PC-9 (cell line): ENCODE results near the gene SORCS2. TPM values are rescaled to one million over a fixed set of nuclear protein-coding genes. Genes with fewer than 3 reads are reported as not detected.

Source experiments
- BruUV-seq: library from RNA; stranded (reverse); fragments of 400-500 nt; replicated peaks from 2 replicates; lab custom pipeline; 2021; lab: Mats Ljungman, UMichigan
- CTCF ChIA-PET: fragments of 300-600 bp; sonication (Branson Sonifier 250); formaldehyde crosslinking; loops from one replicate; lab custom pipeline; 2022; ENCODE audit warnings: antibody characterized with exemption; lab: Charles Lee
- POLR2A ChIA-PET: fragments of 300-600 bp; sonication (Branson Sonifier 250); formaldehyde crosslinking; loops from one replicate; lab custom pipeline; 2022; ENCODE audit warnings: antibody characterized with exemption; ENCODE audit not compliant: unreplicated experiment; lab: Charles Lee
- DNase-seq, 2 experiments: peaks; one replicate each; pipeline versions ENCODE4 v3.0.0 to v3.0.0-alpha.2; 2015 to 2022; ENCODE audit warnings: mixed read lengths in 1 of 2
- H2AFZ ChIP-seq: fragments of 200-600 bp; sonication (generic); 2 replicates; pipeline ENCODE4 v1.8.1; 2017; ENCODE audit warnings: antibody characterized with exemption
- H3F3A ChIP-seq: fragments of 200-600 bp; sonication (generic); 2 replicates; pipeline ENCODE4 v1.8.1; 2017; ENCODE audit warnings: antibody characterized with exemption, mild to moderate bottlenecking, low read depth; ENCODE audit not compliant: insufficient read depth
- H3K27ac ChIP-seq: fragments of 200-600 bp; sonication (generic); 2 replicates; pipeline ENCODE4 v1.6.1; 2016; ENCODE audit warnings: mixed run types
- H3K27me3 ChIP-seq: fragments of 200-600 bp; sonication (generic); 2 replicates; pipeline ENCODE4 v1.6.1; 2016; ENCODE audit warnings: low read depth, mixed run types; ENCODE audit not compliant: insufficient read depth
- H3K36me3 ChIP-seq: fragments of 200-600 bp; sonication (generic); 2 replicates; pipeline ENCODE4 v1.6.1; 2016; ENCODE audit warnings: low read depth, mixed run types
- H3K4me1 ChIP-seq: fragments of 200-600 bp; sonication (generic); replicated peaks from 2 replicates; pipeline ENCODE4 v1.6.1; 2016; ENCODE audit warnings: mixed run types; ENCODE audit not compliant: insufficient read depth
- H3K4me2 ChIP-seq: fragments of 200-600 bp; sonication (generic); 2 replicates; pipeline ENCODE4 v1.6.1; 2017; ENCODE audit warnings: mixed run types
- H3K4me3 ChIP-seq: fragments of 200-600 bp; sonication (generic); 2 replicates; pipeline ENCODE4 v1.6.1; 2016; ENCODE audit warnings: mixed run types
- H3K79me2 ChIP-seq: fragments of 200-600 bp; sonication (generic); 2 replicates; pipeline ENCODE4 v1.6.1; 2017; ENCODE audit warnings: low read depth, mixed run types
- H3K9me2 ChIP-seq: fragments of 200-600 bp; sonication (generic); 2 replicates; pipeline ENCODE4 v1.8.1; 2017; ENCODE audit warnings: mild to moderate bottlenecking; ENCODE audit not compliant: insufficient read depth
- H3K9me3 ChIP-seq: fragments of 200-600 bp; sonication (generic); 2 replicates; pipeline ENCODE4 v1.8.1; 2016; ENCODE audit warnings: low read depth; ENCODE audit not compliant: insufficient read depth
- H4K20me1 ChIP-seq: fragments of 200-600 bp; sonication (generic); 2 replicates; pipeline ENCODE4 v1.8.1; 2017; ENCODE audit not compliant: insufficient read depth
- EZH2 ChIP-seq: fragments of 200-600 bp; sonication (generic); IDR thresholded peaks from 2 replicates; pipeline ENCODE4 v1.8.0; 2017; ENCODE audit warnings: antibody characterized with exemption, low read depth
- intact Hi-C: fragments of 100-400 bp; cut with micrococcal nuclease; formaldehyde crosslinking; loops from one replicate; pipeline ENCODE4 v1.10.0; 2022; ENCODE audit not compliant: unreplicated experiment
- total RNA-seq: library from RNA; stranded (reverse); gene quantifications from 2 replicates; pipeline ENCODE4 v1.2.3, GENCODE V29; 2021
- TF ChIP-seq, protein P1 (sequence below): fragments of 200-600 bp; sonication (generic); conservative IDR thresholded peaks from 2 replicates; pipeline ENCODE4 v1.6.1; 2017; ENCODE audit warnings: mixed run types, antibody characterized with exemption, mild to moderate bottlenecking, moderate library complexity

The SORCS2 gene
- total RNA-seq, 1 experiment from 2014 or later, result 25.8 TPM

DNA sequence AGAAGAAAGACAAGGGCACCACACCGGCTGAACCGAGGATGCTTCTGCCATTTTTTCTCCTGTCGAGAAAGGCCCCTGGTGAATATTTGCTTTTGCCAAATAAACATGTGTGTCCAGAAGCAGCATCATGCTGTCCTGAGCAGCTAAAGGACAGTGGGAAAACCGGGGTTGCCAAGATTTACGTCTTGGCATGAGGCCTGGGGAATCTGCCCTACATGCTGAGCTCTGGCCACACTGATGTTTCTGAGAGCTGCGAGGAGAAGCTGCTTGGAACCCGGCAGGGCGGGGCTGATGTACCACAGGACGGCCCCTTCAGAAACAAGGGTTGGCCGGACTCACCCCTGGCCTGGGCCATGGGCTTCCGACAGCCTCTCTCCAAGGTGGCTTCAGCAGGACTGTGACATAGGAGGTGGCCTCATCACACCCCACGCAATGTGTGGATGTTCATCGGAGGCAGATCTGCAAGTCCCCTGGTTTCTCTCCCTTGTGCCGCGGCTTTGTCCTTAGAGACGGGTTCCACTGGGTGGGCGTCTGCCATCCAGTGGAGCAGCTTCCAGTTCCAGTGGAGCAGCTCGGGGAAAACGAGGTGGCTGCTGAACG is 42.2 kb upstream of the SORCS2 start:
- no peaks in the 10 kb centered on the region for H3K9me3 ChIP-seq
- peaks cover 23% of the 10 kb centered on the region for H3K27me3 ChIP-seq
- TF ChIP-seq, protein P1, sequence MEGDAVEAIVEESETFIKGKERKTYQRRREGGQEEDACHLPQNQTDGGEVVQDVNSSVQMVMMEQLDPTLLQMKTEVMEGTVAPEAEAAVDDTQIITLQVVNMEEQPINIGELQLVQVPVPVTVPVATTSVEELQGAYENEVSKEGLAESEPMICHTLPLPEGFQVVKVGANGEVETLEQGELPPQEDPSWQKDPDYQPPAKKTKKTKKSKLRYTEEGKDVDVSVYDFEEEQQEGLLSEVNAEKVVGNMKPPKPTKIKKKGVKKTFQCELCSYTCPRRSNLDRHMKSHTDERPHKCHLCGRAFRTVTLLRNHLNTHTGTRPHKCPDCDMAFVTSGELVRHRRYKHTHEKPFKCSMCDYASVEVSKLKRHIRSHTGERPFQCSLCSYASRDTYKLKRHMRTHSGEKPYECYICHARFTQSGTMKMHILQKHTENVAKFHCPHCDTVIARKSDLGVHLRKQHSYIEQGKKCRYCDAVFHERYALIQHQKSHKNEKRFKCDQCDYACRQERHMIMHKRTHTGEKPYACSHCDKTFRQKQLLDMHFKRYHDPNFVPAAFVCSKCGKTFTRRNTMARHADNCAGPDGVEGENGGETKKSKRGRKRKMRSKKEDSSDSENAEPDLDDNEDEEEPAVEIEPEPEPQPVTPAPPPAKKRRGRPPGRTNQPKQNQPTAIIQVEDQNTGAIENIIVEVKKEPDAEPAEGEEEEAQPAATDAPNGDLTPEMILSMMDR, result no peak
- TF ChIP-seq EZH2, result no peak
- H3K4me2 ChIP-seq, result no peak overlapping the region
- ChIA-PET POLR2A (no interaction called here), CTCF (no interaction called here)
- intact Hi-C loops, result no loop called here
- H3K4me3 ChIP-seq, result no peak overlapping the region
- H3K27ac ChIP-seq, result no peak overlapping the region
- H3K4me1 ChIP-seq, result no peaks in the 10 kb centered on the region
- H4K20me1 ChIP-seq, result no peaks in the 10 kb centered on the region
- no peaks in the 10 kb centered on the region for H3K36me3 ChIP-seq
- no peaks in the 10 kb centered on the region for H3F3A ChIP-seq
- BruUV-seq, result no TSS peak
- H2AFZ ChIP-seq, result no peak overlapping the region
- no peak for DNase-seq
- no peaks in the 10 kb centered on the region for H3K9me2 ChIP-seq
- no peaks in the 10 kb centered on the region for H3K79me2 ChIP-seq

DNA sequence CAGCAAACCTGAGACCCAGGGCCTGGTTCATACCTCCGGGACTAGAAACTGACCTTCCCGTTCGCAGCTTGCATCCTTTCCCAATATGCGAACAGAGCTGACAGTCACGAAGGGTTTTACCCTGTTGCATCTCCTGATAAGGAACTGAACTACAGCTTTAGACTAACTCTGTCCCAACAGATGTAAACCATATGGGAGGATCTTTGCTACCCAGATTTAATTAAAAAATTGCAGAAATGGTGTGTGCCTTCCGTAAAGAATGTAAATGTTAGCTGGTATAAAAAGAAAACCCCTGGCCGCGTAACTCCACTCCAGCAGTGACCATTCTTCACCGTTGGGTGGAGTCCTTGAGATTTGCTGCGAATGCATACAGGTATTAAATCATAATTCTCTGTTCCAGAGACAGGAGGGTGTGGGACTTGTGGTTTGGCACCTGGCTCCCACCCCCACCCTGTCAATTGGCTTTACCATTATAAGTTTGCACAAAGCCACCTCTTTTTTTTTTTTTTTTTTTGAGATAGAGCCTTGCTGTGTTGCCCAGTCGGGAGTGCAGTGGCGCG is 40.6 kb upstream of the SORCS2 start:
- ChIA-PET CTCF (interaction anchor here (0.7 kb wide), 1 partner anchor 651 kb away, joined by 5 read pairs; no protein-coding TSS in a partner anchor), POLR2A (no interaction called here)
- BruUV-seq, result no TSS peak
- Histone ChIP-seq H3K9me2 (no peaks in the 10 kb centered on the region), H3K4me3 (no peak overlapping the region), H3K4me1 (no peaks in the 10 kb centered on the region), H3K27ac (no peak overlapping the region), H3K4me2 (no peak overlapping the region), H2AFZ (no peak overlapping the region), H3F3A (no peaks in the 10 kb centered on the region), H3K9me3 (no peaks in the 10 kb centered on the region), H4K20me1 (no peaks in the 10 kb centered on the region), H3K36me3 (no peaks in the 10 kb centered on the region), H3K27me3 (peaks cover 23% of the 10 kb centered on the region), H3K79me2 (no peaks in the 10 kb centered on the region)
- TF ChIP-seq EZH2, result no peak
- TF ChIP-seq, protein P1, result no peak
- DNase-seq, result peak in 1 of 2 experiments; percentile 14
- intact Hi-C loops, result no loop called here

GRCh38 chr4:7153711-7154110 is 38.6 kb upstream of the SORCS2 start:
- Histone ChIP-seq H2AFZ (no peak overlapping the region), H3K4me2 (no peak overlapping the region), H3K27ac (no peak overlapping the region), H3F3A (no peaks in the 10 kb centered on the region), H4K20me1 (no peaks in the 10 kb centered on the region), H3K36me3 (no peaks in the 10 kb centered on the region), H3K9me3 (no peaks in the 10 kb centered on the region), H3K4me3 (no peak overlapping the region), H3K27me3 (peaks cover 33% of the 10 kb centered on the region), H3K4me1 (no peaks in the 10 kb centered on the region), H3K79me2 (no peaks in the 10 kb centered on the region), H3K9me2 (no peaks in the 10 kb centered on the region)
- TF ChIP-seq EZH2, result no peak
- TF ChIP-seq, protein P1, result no peak
- ChIA-PET POLR2A (no interaction called here), CTCF (no interaction called here)
- DNase-seq, result no peak
- intact Hi-C loops, result no loop called here
- no TSS peak for BruUV-seq
